ENCODE measurements around the gene OBSCN.

OBSCN gene

GRCh38 chr1:228280106-228280901 lies 72.5 kb downstream of the OBSCN start:
- peak in 1 of 2 donors; percentile 8 for DNase-seq

- DNase-seq = peak in 1 of 2 donors; percentile 10
Measured at GRCh38 chr1:228280961-228281591, 73.2 kb downstream of the OBSCN start.

- peak in 1 of 2 donors; percentile 10 for DNase-seq
Measured at GRCh38 chr1:228281631-228282328, 73.9 kb downstream of the OBSCN start.

- peak in 1 of 2 donors; percentile 1 for DNase-seq
Measured at GRCh38 chr1:228282329-228283042, 74.6 kb downstream of the OBSCN start.

GRCh38 chr1:228283043-228283371 lies 75.2 kb downstream of the OBSCN start:
- DNase-seq = peak in 1 of 2 donors; percentile 9

GRCh38 chr1:228283476-228284147 lies 75.8 kb downstream of the OBSCN start:
- DNase-seq = peak in 1 of 2 donors; percentile 6

GRCh38 chr1:228284148-228284495 lies 76.3 kb downstream of the OBSCN start:
- DNase-seq = peak in 1 of 2 donors; percentile 1

GRCh38 chr1:228284521-228284920 lies 76.7 kb downstream of the OBSCN start:
- no peak for DNase-seq

GRCh38 chr1:228285661-228286504 lies 78.0 kb downstream of the OBSCN start:
- peak in 1 of 2 donors; percentile 6 for DNase-seq

- peak in 1 of 2 donors; percentile 3 for DNase-seq
Measured at GRCh38 chr1:228286505-228287417, 78.9 kb downstream of the OBSCN start.

GRCh38 chr1:228287541-228288425 lies 79.9 kb downstream of the OBSCN start:
- DNase-seq = no peak

- no peak for DNase-seq
Measured at GRCh38 chr1:228288536-228289238, 80.8 kb downstream of the OBSCN start.

GRCh38 chr1:228289239-228289849 lies 81.5 kb downstream of the OBSCN start:
- DNase-seq = no peak

GRCh38 chr1:228289996-228290881 lies 82.4 kb downstream of the OBSCN start:
- DNase-seq = no peak

- DNase-seq = no peak
Measured at GRCh38 chr1:228291906-228292608, 84.2 kb downstream of the OBSCN start.

- DNase-seq = no peak
Measured at GRCh38 chr1:228292609-228292911, 84.7 kb downstream of the OBSCN start.

- no peak for DNase-seq
Measured at GRCh38 chr1:228293393-228293792, 85.5 kb downstream of the OBSCN start.

All from CD4-positive, alpha-beta T cell treated with Interleukin-4 for 1 hour (primary cell).